ENCODE measurements around the gene FDXR. TPM values are rescaled to one million over a fixed set of nuclear protein-coding genes. Genes with fewer than 3 reads are reported as not detected.

FDXR gene
- polyA plus RNA-seq, 1 donor from 2014 or later: 14.4 TPM

DNA sequence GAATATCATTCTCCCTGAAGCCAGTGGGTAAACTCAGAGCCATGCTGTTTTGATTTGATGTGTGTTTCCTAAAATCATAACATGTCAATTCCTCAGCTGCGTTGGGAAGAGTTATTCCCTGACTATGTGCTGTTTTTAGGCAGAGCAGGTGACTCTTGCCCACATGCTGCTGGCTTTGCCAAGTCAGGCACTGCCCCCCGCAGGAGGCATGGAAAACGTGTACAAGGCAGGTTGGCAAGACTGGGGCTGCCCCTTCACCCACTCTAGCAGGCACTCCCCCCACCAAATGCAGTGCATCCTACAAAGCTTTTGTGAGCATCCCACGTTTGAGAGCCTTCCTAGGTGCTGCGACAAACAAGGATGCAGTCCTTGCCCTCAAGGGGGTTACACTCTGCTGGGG is 58.3 kb downstream of the FDXR start:
- Histone ChIP-seq H3K4me2 (ENCODE audit: low read length) (no peak overlapping the region), H3K9me2 (ENCODE audit: insufficient read depth, low read length) (no peaks in the 10 kb centered on the region), H4K20me1 (ENCODE audit: insufficient read depth) (no peaks in the 10 kb centered on the region), H3K4me3 (ENCODE audit: low read length) (no peak overlapping the region), H3K9ac (ENCODE audit: low read length) (no peak overlapping the region), H3K9me3 (ENCODE audit: low read length) (no peaks in the 10 kb centered on the region), H3K79me2 (replicated peaks; ENCODE audit: insufficient read depth, low read length) (no peaks in the 10 kb centered on the region), H3K27me3 (ENCODE audit: insufficient read depth, low read depth, low read length) (no peaks in the 10 kb centered on the region), H3K36me3 (ENCODE audit: insufficient read depth, low read length) (no peaks in the 10 kb centered on the region), H3K27ac (ENCODE audit: low read length) (no peak overlapping the region), H2AFZ (ENCODE audit: low read depth, low read length) (no peak overlapping the region), H3F3A (ENCODE audit: insufficient read depth, low read length, poor library complexity, severe bottlenecking) (no peaks in the 10 kb centered on the region)
- TF ChIP-seq EP300 (conservative IDR thresholded peaks at IDR 0.05; ENCODE audit: poor library complexity, severe bottlenecking): no peak
- no peak for TF ChIP-seq EZH2 (IDR thresholded peaks at IDR 0.05; ENCODE audit: borderline replicate concordance, insufficient read depth, low read length, poor library complexity, severe bottlenecking)
- TF ChIP-seq POLR2AphosphoS5 (IDR thresholded peaks at IDR 0.05): no peak
- no peak for TF ChIP-seq RAD21 (conservative IDR thresholded peaks at IDR 0.05)
- TF ChIP-seq SMC3 (conservative IDR thresholded peaks at IDR 0.05; ENCODE audit: poor library complexity): no peak
- no peak for TF ChIP-seq TAF1 (IDR thresholded peaks at IDR 0.05; ENCODE audit: low read depth)
- TF ChIP-seq MXI1 (conservative IDR thresholded peaks at IDR 0.05; ENCODE audit: poor library complexity, severe bottlenecking): no peak
- TF ChIP-seq, protein P1, sequence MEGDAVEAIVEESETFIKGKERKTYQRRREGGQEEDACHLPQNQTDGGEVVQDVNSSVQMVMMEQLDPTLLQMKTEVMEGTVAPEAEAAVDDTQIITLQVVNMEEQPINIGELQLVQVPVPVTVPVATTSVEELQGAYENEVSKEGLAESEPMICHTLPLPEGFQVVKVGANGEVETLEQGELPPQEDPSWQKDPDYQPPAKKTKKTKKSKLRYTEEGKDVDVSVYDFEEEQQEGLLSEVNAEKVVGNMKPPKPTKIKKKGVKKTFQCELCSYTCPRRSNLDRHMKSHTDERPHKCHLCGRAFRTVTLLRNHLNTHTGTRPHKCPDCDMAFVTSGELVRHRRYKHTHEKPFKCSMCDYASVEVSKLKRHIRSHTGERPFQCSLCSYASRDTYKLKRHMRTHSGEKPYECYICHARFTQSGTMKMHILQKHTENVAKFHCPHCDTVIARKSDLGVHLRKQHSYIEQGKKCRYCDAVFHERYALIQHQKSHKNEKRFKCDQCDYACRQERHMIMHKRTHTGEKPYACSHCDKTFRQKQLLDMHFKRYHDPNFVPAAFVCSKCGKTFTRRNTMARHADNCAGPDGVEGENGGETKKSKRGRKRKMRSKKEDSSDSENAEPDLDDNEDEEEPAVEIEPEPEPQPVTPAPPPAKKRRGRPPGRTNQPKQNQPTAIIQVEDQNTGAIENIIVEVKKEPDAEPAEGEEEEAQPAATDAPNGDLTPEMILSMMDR (IDR thresholded peaks at IDR 0.05; ENCODE audit: poor library complexity, severe bottlenecking): no peak
- TF ChIP-seq, protein P2, sequence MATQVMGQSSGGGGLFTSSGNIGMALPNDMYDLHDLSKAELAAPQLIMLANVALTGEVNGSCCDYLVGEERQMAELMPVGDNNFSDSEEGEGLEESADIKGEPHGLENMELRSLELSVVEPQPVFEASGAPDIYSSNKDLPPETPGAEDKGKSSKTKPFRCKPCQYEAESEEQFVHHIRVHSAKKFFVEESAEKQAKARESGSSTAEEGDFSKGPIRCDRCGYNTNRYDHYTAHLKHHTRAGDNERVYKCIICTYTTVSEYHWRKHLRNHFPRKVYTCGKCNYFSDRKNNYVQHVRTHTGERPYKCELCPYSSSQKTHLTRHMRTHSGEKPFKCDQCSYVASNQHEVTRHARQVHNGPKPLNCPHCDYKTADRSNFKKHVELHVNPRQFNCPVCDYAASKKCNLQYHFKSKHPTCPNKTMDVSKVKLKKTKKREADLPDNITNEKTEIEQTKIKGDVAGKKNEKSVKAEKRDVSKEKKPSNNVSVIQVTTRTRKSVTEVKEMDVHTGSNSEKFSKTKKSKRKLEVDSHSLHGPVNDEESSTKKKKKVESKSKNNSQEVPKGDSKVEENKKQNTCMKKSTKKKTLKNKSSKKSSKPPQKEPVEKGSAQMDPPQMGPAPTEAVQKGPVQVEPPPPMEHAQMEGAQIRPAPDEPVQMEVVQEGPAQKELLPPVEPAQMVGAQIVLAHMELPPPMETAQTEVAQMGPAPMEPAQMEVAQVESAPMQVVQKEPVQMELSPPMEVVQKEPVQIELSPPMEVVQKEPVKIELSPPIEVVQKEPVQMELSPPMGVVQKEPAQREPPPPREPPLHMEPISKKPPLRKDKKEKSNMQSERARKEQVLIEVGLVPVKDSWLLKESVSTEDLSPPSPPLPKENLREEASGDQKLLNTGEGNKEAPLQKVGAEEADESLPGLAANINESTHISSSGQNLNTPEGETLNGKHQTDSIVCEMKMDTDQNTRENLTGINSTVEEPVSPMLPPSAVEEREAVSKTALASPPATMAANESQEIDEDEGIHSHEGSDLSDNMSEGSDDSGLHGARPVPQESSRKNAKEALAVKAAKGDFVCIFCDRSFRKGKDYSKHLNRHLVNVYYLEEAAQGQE (IDR thresholded peaks at IDR 0.05; ENCODE audit: borderline replicate concordance): no peak

Other genes starting within 250 kb of the FDXR start
- gene CD300E, start 249.3 kb downstream of the FDXR start, polyA plus RNA-seq: not detected in 2 replicates
- not detected in 2 replicates for gene CD300LF, start 160.1 kb downstream of the FDXR start, polyA plus RNA-seq
- gene RAB37, start 135.7 kb downstream of the FDXR start, polyA plus RNA-seq: 0.32 TPM in 1 of 2 replicates, not detected in the other
- 0.51 and 1.3 TPM in 2 replicates for gene NHERF1, start 124.4 kb downstream of the FDXR start, polyA plus RNA-seq
- 232 and 243 TPM in 2 replicates for gene NAT9, start 96.6 kb downstream of the FDXR start, polyA plus RNA-seq
- 0.04 TPM in 1 of 2 replicates, not detected in the other for gene GRIN2C, start 13.1 kb downstream of the FDXR start, polyA plus RNA-seq
- gene FADS6, start 20.6 kb upstream of the FDXR start, polyA plus RNA-seq: not detected in 2 replicates
- not detected in 2 replicates for gene USH1G, start 50.3 kb upstream of the FDXR start, polyA plus RNA-seq
- not detected in 2 replicates for gene OTOP2, start 51.3 kb upstream of the FDXR start, polyA plus RNA-seq
- gene OTOP3, start 62.9 kb upstream of the FDXR start, polyA plus RNA-seq: not detected in 2 replicates
- 26.6 and 29.8 TPM in 2 replicates for gene HID1, start 99.8 kb upstream of the FDXR start, polyA plus RNA-seq
- 8.1 and 8.3 TPM in 2 replicates for gene CDR2L, start 114.6 kb upstream of the FDXR start, polyA plus RNA-seq
- gene MRPL58, start 139.7 kb upstream of the FDXR start, polyA plus RNA-seq: 47.4 and 49.7 TPM in 2 replicates
- 452 and 517 TPM in 2 replicates for gene ATP5PD, start 174.0 kb upstream of the FDXR start, polyA plus RNA-seq
- 29.9 and 32.8 TPM in 2 replicates for gene KCTD2, start 174.2 kb upstream of the FDXR start, polyA plus RNA-seq
- not detected in 2 replicates for gene SLC16A5, start 215.0 kb upstream of the FDXR start, polyA plus RNA-seq
- 3.7 and 4.0 TPM in 2 replicates for gene ARMC7, start 237.0 kb upstream of the FDXR start, polyA plus RNA-seq

All from neural cell (in vitro differentiated cells).